Smooth muscle cell (in vitro differentiated cells): Measurements from ENCODE around the gene SFPQ. TPM values are rescaled to one million over a fixed set of nuclear protein-coding genes. Genes with fewer than 3 reads are reported as not detected.

ENCODE experiments used
- DNase-seq: peaks from one replicate; lab custom pipeline; 2025; ENCODE audit not compliant: unreplicated experiment; lab: John Stamatoyannopoulos, UW
- H2AFZ ChIP-seq: fragments of 200-600 bp; sonication (generic); 2 replicates; pipeline ENCODE4 v1.6.0; 2016; ENCODE audit warnings: antibody characterized with exemption, low read depth, mild to moderate bottlenecking
- H3F3A ChIP-seq: fragments of 200-600 bp; sonication (generic); 2 replicates; pipeline ENCODE4 v1.6.0; 2017; ENCODE audit warnings: antibody characterized with exemption, low read depth
- H3K27ac ChIP-seq: fragments of 200-600 bp; sonication (generic); 2 replicates; pipeline ENCODE4 v1.5.1; 2016; ENCODE audit warnings: low read depth, mild to moderate bottlenecking
- H3K27me3 ChIP-seq: fragments of 200-600 bp; sonication (generic); 2 replicates; pipeline ENCODE4 v1.6.1; 2016; ENCODE audit warnings: low read depth, mild to moderate bottlenecking
- H3K36me3 ChIP-seq: fragments of 200-600 bp; sonication (generic); 2 replicates; pipeline ENCODE4 v1.5.1; 2016; ENCODE audit warnings: low read depth
- H3K4me1 ChIP-seq: fragments of 200-600 bp; sonication (generic); 2 replicates; pipeline ENCODE4 v1.5.1; 2016; ENCODE audit warnings: low read depth
- H3K4me2 ChIP-seq: fragments of 200-600 bp; sonication (generic); 2 replicates; pipeline ENCODE4 v1.6.0; 2016; ENCODE audit warnings: mild to moderate bottlenecking
- H3K4me3 ChIP-seq: fragments of 200-600 bp; sonication (generic); 2 replicates; pipeline ENCODE4 v1.5.1; 2016; ENCODE audit warnings: mild to moderate bottlenecking
- H3K79me2 ChIP-seq: fragments of 200-600 bp; sonication (generic); 2 replicates; pipeline ENCODE4 v1.6.0; 2016; ENCODE audit warnings: low read depth, mild to moderate bottlenecking
- H3K9ac ChIP-seq: fragments of 200-600 bp; sonication (generic); 2 replicates; pipeline ENCODE4 v1.6.0; 2016; ENCODE audit warnings: low read depth
- H3K9me3 ChIP-seq: fragments of 200-600 bp; sonication (generic); replicated peaks from 2 replicates; pipeline ENCODE4 v1.5.1; 2016; ENCODE audit warnings: low read depth
- H4K20me1 ChIP-seq: fragments of 200-600 bp; sonication (generic); 2 replicates; pipeline ENCODE4 v1.6.0; 2016; ENCODE audit warnings: low read depth
- WGBS: methylation state at CpG from one replicate; pipeline ENCODE4 v1.1.7; 2016; ENCODE audit warnings: low lambda C conversion rate; 5-methylcytosine and 5-hydroxymethylcytosine counted together
- polyA plus RNA-seq: library from polyadenylated mRNA; unstranded; fragments of >200 nt; fragmentation: Nextera tagmentation; extraction: Ambion mirVana; gene quantifications from 2 replicates; pipeline ENCODE4 v1.2.1, GENCODE V29; 2016
- total RNA-seq: library from RNA; depleted of rRNA; stranded (reverse); fragments of >200 nt; gene quantifications from 2 replicates; pipeline ENCODE4 v1.2.3, GENCODE V29; 2014
- TF ChIP-seq, protein P1 (sequence below): fragments of 200-600 bp; sonication (generic); IDR thresholded peaks from 2 replicates; pipeline ENCODE4 v1.5.1; 2017; ENCODE audit warnings: borderline replicate concordance, mild to moderate bottlenecking, antibody characterized with exemption; ENCODE audit not compliant: insufficient read depth, poor library complexity, severe bottlenecking

The SFPQ gene
- total and polyA plus RNA-seq, 2 experiments from 2014 or later: 73.0 to 119 TPM

DNA sequence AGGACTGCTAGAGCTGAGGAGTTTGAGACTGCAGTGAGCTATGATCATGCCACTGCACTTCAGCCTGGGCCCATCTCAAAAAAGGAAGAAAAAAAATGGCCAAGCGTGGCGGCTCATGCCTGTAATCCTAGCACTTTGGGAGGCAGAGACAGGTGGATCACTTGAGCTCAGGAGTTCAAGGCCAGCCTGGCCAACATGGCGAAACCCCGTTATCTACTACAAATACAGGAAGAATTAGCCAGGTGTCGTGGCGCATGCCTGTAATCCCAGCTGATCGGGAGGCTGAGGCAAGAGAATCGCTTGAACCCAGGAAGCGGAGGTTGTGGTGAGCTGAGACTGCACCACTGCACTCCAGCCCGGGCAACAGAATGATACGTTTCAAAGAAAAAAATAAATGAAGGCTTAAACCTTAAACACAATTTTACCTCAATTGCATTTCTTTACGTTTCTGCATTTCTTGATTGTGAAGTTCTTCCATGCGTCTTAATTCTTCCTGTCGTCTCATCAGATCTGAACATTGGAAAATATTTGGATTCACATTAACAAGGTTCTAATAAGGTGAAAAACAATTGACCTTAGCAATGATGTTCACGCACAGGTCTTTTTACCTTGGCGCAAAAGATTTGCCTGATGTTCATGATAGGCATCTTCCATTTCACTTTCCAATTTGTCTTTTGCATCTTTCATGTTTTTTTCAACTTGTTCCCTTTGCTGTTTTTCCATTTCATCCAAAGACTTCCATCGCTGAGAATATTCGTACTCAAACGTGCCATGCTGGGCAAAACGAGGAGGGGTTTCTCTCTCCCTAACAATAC, 4.2 kb downstream of the SFPQ start:
- peak overlapping the region; percentile 11 for H3K27ac ChIP-seq
- H3K4me3 ChIP-seq: peak overlapping the region; percentile 95
- H3K27me3 ChIP-seq: no peaks in the 10 kb centered on the region
- H3F3A ChIP-seq: peaks cover 54% of the 10 kb centered on the region
- no peak overlapping the region for H2AFZ ChIP-seq
- 93% methylated on average over 20 of the region's 20 CpGs for WGBS
- TF ChIP-seq, protein P1, sequence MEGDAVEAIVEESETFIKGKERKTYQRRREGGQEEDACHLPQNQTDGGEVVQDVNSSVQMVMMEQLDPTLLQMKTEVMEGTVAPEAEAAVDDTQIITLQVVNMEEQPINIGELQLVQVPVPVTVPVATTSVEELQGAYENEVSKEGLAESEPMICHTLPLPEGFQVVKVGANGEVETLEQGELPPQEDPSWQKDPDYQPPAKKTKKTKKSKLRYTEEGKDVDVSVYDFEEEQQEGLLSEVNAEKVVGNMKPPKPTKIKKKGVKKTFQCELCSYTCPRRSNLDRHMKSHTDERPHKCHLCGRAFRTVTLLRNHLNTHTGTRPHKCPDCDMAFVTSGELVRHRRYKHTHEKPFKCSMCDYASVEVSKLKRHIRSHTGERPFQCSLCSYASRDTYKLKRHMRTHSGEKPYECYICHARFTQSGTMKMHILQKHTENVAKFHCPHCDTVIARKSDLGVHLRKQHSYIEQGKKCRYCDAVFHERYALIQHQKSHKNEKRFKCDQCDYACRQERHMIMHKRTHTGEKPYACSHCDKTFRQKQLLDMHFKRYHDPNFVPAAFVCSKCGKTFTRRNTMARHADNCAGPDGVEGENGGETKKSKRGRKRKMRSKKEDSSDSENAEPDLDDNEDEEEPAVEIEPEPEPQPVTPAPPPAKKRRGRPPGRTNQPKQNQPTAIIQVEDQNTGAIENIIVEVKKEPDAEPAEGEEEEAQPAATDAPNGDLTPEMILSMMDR: no peak
- peaks cover 87% of the 10 kb centered on the region for H4K20me1 ChIP-seq
- H3K4me2 ChIP-seq: peak overlapping the region; percentile 92
- peaks cover 91% of the 10 kb centered on the region for H3K79me2 ChIP-seq
- H3K9me3 ChIP-seq: no peaks in the 10 kb centered on the region
- H3K4me1 ChIP-seq: peaks cover 34% of the 10 kb centered on the region
- H3K9ac ChIP-seq: no peak overlapping the region
- H3K36me3 ChIP-seq: peaks cover 58% of the 10 kb centered on the region
- DNase-seq: no peak

DNA sequence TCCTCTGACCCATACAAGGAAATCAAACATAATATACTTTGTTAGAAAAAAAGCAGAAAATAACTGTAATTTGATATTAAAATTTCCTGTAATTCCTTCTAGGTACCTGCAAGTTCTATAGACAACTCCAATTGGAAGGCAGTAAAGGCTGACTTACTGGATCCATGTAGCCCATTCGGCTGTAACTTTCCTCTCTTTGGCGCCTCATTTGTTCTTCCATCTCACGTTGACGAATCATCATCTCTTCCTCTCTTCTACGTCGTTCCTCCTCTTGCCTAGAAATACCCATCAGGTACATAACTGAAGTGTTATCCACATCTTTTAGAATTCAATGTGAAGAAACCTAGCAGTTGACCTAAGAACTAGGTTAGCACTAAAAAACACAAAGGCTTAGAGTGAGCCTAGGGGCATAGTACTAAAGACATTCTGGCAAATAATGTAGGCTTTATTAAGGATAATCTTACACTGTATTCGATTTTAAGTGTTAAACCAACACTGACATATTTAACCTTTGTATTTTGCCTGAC, 5.1 kb downstream of the SFPQ start:
- peaks cover 34% of the 10 kb centered on the region for H3K4me1 ChIP-seq
- peaks cover 57% of the 10 kb centered on the region for H3F3A ChIP-seq
- H3K36me3 ChIP-seq: peaks cover 63% of the 10 kb centered on the region
- no peak overlapping the region for H3K4me3 ChIP-seq
- DNase-seq: no peak
- peaks cover 100% of the 10 kb centered on the region for H3K79me2 ChIP-seq
- H2AFZ ChIP-seq: no peak overlapping the region
- H3K9me3 ChIP-seq: no peaks in the 10 kb centered on the region
- TF ChIP-seq, protein P1: no peak
- H3K27me3 ChIP-seq: no peaks in the 10 kb centered on the region
- no peak overlapping the region for H3K9ac ChIP-seq
- peaks cover 96% of the 10 kb centered on the region for H4K20me1 ChIP-seq
- WGBS: 87% methylated on average over 7 of the region's 7 CpGs
- peak overlapping the region; percentile 11 for H3K27ac ChIP-seq
- H3K4me2 ChIP-seq: peak overlapping the region; percentile 92

DNA sequence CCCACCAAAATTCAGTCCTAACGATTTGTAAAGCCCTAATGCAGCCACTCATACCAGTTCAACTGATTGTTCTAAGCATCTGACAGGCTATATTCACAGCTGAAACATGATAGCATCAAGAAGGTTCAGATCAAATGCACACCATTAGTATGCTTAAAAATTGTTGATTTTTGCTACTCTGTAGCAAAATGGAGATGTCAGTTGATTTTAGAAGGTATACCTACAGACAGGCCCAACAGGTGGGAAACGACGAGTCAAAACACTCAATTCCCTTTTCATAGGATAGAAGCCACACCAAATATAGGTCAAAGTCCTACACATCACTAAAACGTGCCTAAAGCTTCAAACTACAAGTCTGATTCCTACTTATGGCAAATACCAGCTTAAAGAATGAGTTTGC, 6.7 kb downstream of the SFPQ start:
- H3K27ac ChIP-seq: peak overlapping the region; percentile 18
- H3K4me1 ChIP-seq: peaks cover 34% of the 10 kb centered on the region
- TF ChIP-seq, protein P1: no peak
- H4K20me1 ChIP-seq: peaks cover 100% of the 10 kb centered on the region
- peaks cover 79% of the 10 kb centered on the region for H3K36me3 ChIP-seq
- H3K9me3 ChIP-seq: no peaks in the 10 kb centered on the region
- DNase-seq: no peak
- peaks cover 65% of the 10 kb centered on the region for H3F3A ChIP-seq
- no peak overlapping the region for H3K4me2 ChIP-seq
- H3K4me3 ChIP-seq: no peak overlapping the region
- H3K79me2 ChIP-seq: peaks cover 100% of the 10 kb centered on the region
- no peak overlapping the region for H2AFZ ChIP-seq
- no peak overlapping the region for H3K9ac ChIP-seq
- H3K27me3 ChIP-seq: no peaks in the 10 kb centered on the region
- 86% methylated on average over 4 of the region's 4 CpGs for WGBS
